ENCODE measurements around the gene SLCO3A1. TPM values are rescaled to one million over a fixed set of nuclear protein-coding genes. Genes with fewer than 3 reads are reported as not detected.

SLCO3A1 gene
- total and polyA plus RNA-seq, 4 donors: 9.6 to 60.7 (median 34.4) TPM

DNA sequence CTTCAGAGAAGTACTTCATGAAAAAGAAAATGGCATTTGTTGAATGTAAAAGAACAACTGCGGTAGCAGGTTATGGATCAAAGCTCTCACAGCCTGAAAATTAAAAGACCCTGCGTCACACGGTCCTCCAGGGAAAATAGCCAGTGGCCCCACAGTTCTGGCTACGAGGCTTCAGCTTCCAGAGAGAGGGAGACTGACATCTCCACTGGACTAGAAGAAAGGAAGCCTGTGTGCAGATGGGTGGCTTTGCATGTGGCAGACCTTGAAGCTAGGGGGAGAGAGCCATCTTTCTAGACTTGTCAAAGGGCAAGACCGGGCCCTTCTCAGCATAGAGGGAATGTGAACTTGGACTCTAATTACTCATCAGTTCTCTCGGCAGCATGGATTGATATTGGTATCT lies 159.4 kb downstream of the SLCO3A1 start:
- no peak overlapping the region for H3K4me3 ChIP-seq (ENCODE audit: low read length in 2 of 2)
- DNase-seq: no peak
- intact Hi-C loops (cut with DNase I): no loop called here
- no peaks in the 10 kb centered on the region for H3K36me3 ChIP-seq (ENCODE audit: control insufficient read depth in 1 of 2, insufficient read depth in 2 of 2, low read length in 1 of 2)
- ATAC-seq (ENCODE audit: low FRiP score): no peak
- H3K4me1 ChIP-seq (ENCODE audit: control insufficient read depth in 1 of 2, insufficient read depth in 2 of 2, low read length in 2 of 2): peaks cover 6 to 16% of the 10 kb centered on the region in 2 donors
- peak overlapping the region; percentile 37 to 62 for H3K27ac ChIP-seq (ENCODE audit: low read depth in 1 of 2, low read length in 2 of 2)
- H3K27me3 ChIP-seq (ENCODE audit: control insufficient read depth in 1 of 2, insufficient read depth in 2 of 2, low read length in 1 of 2): no peaks in the 10 kb centered on the region
- H3K9me3 ChIP-seq (ENCODE audit: control insufficient read depth, low read length): no peaks in the 10 kb centered on the region
- 91 to 93% methylated on average over 6 of the region's 6 CpGs for WGBS, 2 donors

DNA sequence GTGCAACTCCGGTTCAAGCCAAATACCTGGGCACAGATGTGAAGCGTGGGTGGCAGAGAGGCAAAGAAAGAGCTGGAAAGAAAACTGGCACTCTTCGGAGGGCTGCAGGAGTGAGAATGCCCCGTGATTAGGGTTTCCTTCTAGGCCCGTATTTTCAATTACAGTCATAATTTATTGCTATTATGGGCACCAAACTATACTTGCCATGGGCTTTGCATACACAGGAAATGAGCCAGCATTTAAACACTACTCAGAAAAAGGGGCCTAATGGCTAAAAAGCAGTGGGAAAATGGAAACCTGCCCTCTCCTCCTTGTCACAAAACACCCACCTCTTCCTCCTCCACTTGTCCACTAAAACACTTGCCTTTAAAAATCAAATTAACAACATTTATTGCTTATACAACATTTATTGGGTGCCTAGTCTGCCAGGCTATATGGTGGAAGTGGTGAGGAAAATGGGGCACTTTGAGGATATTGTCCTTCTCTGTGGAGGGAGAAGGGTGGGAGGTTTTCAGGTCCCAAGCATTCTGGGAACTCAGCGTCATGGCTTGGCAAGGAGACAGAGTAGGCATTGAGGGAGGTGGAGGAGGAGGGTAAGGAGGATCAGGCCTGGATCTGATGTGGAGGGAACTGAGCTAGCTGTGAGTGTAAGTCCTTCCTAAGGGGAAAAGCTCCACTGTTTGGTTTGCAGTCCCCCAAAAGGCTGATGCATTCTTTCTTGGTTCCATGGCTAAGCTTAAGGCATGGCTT lies 160.9 kb downstream of the SLCO3A1 start:
- Histone ChIP-seq H3K9me3 (ENCODE audit: control insufficient read depth, low read length) (no peaks in the 10 kb centered on the region), H3K4me3 (ENCODE audit: low read length in 2 of 2) (no peak overlapping the region), H3K27ac (ENCODE audit: low read depth in 1 of 2, low read length in 2 of 2) (no peak overlapping the region), H3K36me3 (ENCODE audit: control insufficient read depth in 1 of 2, insufficient read depth in 2 of 2, low read length in 1 of 2) (no peaks in the 10 kb centered on the region), H3K4me1 (ENCODE audit: control insufficient read depth in 1 of 2, insufficient read depth in 2 of 2, low read length in 2 of 2) (peaks cover 6 to 12% of the 10 kb centered on the region in 2 donors), H3K27me3 (ENCODE audit: control insufficient read depth in 1 of 2, insufficient read depth in 2 of 2, low read length in 1 of 2) (no peaks in the 10 kb centered on the region)
- no peak for ATAC-seq (ENCODE audit: low FRiP score)
- 9 to 21% methylated on average over 6 of the region's 6 CpGs for WGBS, 2 donors
- DNase-seq: no peak
- intact Hi-C loops (cut with DNase I): loop anchor here in 1 of 2 donors (5.0 kb wide), 1 partner anchor 32 kb away; no protein-coding TSS in a partner anchor

DNA sequence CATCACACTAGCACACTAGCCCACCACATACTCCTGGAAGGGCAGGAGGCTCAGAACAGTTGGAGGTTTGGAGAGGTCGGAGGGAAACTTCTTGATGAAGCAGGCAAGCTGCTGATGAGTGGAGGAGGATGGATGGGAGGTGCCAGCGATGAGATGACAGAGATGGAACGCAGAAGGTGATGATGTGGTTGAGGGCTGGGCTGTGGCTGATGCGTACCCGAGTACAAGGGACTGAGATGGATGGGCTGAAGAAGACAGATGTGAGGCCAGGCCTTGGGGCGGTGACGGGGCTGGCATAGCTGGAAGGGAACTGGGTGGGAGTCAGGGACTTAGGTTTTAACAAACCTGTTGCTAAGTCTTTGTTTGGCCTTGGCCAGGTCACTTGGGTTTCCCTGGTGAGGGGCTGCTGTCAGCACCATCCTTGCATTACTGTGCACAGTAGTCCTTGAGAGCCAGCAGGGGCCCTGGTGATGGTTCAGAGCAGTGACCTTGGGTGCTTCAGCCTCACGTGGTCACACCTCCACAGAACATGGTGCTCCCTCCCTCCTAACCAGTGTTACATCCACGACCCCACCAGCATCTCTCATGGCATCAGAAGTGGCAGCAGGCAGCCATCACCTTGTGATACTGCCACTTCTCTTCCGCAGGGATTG lies 164.5 kb downstream of the SLCO3A1 start:
- DNase-seq (no peak), ATAC-seq (ENCODE audit: low FRiP score) (no peak)
- WGBS, 2 donors: 91 to 94% methylated on average over 10 of the region's 10 CpGs
- Histone ChIP-seq H3K36me3 (ENCODE audit: control insufficient read depth in 1 of 2, insufficient read depth in 2 of 2, low read length in 1 of 2) (no peaks in the 10 kb centered on the region), H3K27ac (ENCODE audit: low read depth in 1 of 2, low read length in 2 of 2) (no peak overlapping the region), H3K9me3 (ENCODE audit: control insufficient read depth, low read length) (no peaks in the 10 kb centered on the region), H3K4me3 (ENCODE audit: low read length in 2 of 2) (no peak overlapping the region), H3K27me3 (ENCODE audit: control insufficient read depth in 1 of 2, insufficient read depth in 2 of 2, low read length in 1 of 2) (no peaks in the 10 kb centered on the region), H3K4me1 (ENCODE audit: control insufficient read depth in 1 of 2, insufficient read depth in 2 of 2, low read length in 2 of 2) (peaks cover 4 to 13% of the 10 kb centered on the region in 2 donors)
- intact Hi-C loops (cut with DNase I): loop anchor here in 1 of 2 donors (5.0 kb wide), 1 partner anchor 36 kb away; no protein-coding TSS in a partner anchor

DNA sequence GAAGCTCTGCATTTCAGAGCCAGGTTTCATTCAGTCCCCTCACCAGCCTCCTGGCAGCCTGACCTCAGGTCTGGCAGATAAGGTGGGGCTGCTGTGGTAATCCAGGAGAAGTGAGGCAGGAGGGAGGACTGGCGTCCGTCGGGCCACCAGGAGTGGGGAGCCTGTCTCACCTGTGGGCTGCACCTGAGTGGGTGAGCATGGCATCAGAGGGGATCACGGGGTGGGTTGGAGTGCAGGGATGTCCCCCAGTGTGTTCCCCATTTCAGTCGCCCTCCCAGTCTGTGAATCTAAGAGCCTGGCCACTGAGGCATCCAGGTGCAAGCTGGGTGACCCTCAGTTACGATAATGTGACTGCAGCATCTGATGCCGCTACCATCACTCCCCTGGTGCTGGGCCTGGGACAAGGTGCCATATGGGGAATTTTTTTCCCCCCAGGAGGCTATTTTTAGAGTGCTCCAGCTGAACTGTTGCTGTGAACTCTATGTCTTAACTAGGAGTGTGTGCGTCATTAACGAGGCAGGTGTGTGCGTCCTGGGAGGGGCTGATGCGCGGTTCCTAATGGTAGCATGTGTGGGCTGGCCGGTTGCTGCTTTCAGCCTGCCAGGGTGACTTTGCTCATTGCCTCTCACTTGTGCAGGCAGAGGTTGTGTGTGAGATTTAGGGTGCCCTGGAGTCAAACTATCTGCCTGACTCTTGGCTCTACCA lies 165.2 kb downstream of the SLCO3A1 start:
- DNase-seq (no peak), ATAC-seq (ENCODE audit: low FRiP score) (no peak)
- Histone ChIP-seq H3K27ac (ENCODE audit: low read depth in 1 of 2, low read length in 2 of 2) (no peak overlapping the region), H3K4me3 (ENCODE audit: low read length in 2 of 2) (no peak overlapping the region), H3K9me3 (ENCODE audit: control insufficient read depth, low read length) (no peaks in the 10 kb centered on the region), H3K27me3 (ENCODE audit: control insufficient read depth in 1 of 2, insufficient read depth in 2 of 2, low read length in 1 of 2) (no peaks in the 10 kb centered on the region), H3K4me1 (ENCODE audit: control insufficient read depth in 1 of 2, insufficient read depth in 2 of 2, low read length in 2 of 2) (peaks cover 6 to 10% of the 10 kb centered on the region in 2 donors), H3K36me3 (ENCODE audit: control insufficient read depth in 1 of 2, insufficient read depth in 2 of 2, low read length in 1 of 2) (no peaks in the 10 kb centered on the region)
- intact Hi-C loops (cut with DNase I): loop anchor here in 1 of 2 donors (5.0 kb wide), 1 partner anchor 36 kb away; no protein-coding TSS in a partner anchor
- 78 to 84% methylated on average over 13 of the region's 13 CpGs for WGBS, 2 donors

DNA sequence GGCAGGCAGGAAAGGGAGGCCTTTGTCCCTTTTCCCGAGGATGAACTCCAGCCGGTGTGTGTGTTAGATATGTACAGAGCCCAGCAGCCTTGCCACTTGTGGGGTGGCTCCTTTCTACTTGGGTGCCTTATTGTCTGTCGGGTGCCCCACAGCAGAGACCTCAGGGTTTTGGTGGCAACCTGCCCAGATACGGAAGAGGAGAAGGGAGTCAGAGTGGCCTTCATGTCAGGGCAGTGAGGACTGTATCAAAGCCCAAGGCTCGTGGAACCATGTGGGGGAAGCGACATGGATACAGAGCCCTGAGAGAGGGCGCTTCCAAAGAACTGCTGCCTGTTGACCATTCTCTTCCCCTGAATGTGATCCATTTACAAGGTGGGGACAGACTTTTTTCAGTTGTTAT lies 166.2 kb downstream of the SLCO3A1 start:
- Histone ChIP-seq H3K27ac (ENCODE audit: low read depth in 1 of 2, low read length in 2 of 2) (no peak overlapping the region), H3K27me3 (ENCODE audit: control insufficient read depth in 1 of 2, insufficient read depth in 2 of 2, low read length in 1 of 2) (no peaks in the 10 kb centered on the region), H3K9me3 (ENCODE audit: control insufficient read depth, low read length) (no peaks in the 10 kb centered on the region), H3K4me1 (ENCODE audit: control insufficient read depth in 1 of 2, insufficient read depth in 2 of 2, low read length in 2 of 2) (peaks cover 3 to 6% of the 10 kb centered on the region in 2 donors), H3K4me3 (ENCODE audit: low read length in 2 of 2) (no peak overlapping the region), H3K36me3 (ENCODE audit: control insufficient read depth in 1 of 2, insufficient read depth in 2 of 2, low read length in 1 of 2) (no peaks in the 10 kb centered on the region)
- DNase-seq (no peak), ATAC-seq (ENCODE audit: low FRiP score) (peak; percentile 6)
- WGBS, 2 donors: 90% methylated on average over 7 of the region's 7 CpGs
- intact Hi-C loops (cut with DNase I): loop anchor here in 1 of 2 donors (5.0 kb wide), 1 partner anchor 37 kb away; no protein-coding TSS in a partner anchor

DNA sequence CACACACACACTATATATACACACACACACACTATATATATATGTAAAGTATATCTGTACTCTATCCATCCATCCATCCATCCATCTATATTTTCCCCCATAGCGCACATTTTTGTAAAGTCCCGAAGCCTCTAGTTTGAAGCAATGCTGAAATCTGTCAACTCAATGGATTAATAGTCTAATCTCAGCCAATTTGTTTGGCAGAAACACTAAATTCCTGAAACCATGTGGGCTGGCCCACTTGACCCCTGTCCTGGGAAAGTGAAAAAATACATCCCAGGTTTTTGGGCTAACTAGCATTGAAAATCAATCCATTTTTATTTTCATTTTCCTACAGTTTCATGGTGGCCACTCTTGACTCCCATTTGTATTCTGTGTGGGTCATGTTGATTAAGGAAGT lies 166.7 kb downstream of the SLCO3A1 start:
- DNase-seq (no peak), ATAC-seq (ENCODE audit: low FRiP score) (peak; percentile 22)
- Histone ChIP-seq H3K4me1 (ENCODE audit: control insufficient read depth in 1 of 2, insufficient read depth in 2 of 2, low read length in 2 of 2) (peaks cover 3 to 6% of the 10 kb centered on the region in 2 donors), H3K4me3 (ENCODE audit: low read length in 2 of 2) (no peak overlapping the region), H3K9me3 (ENCODE audit: control insufficient read depth, low read length) (no peaks in the 10 kb centered on the region), H3K27ac (ENCODE audit: low read depth in 1 of 2, low read length in 2 of 2) (no peak overlapping the region), H3K36me3 (ENCODE audit: control insufficient read depth in 1 of 2, insufficient read depth in 2 of 2, low read length in 1 of 2) (no peaks in the 10 kb centered on the region), H3K27me3 (ENCODE audit: control insufficient read depth in 1 of 2, insufficient read depth in 2 of 2, low read length in 1 of 2) (no peaks in the 10 kb centered on the region)
- intact Hi-C loops (cut with DNase I): no loop called here
- 19 to 35% methylated on average over 2 of the region's 2 CpGs for WGBS, 2 donors

DNA sequence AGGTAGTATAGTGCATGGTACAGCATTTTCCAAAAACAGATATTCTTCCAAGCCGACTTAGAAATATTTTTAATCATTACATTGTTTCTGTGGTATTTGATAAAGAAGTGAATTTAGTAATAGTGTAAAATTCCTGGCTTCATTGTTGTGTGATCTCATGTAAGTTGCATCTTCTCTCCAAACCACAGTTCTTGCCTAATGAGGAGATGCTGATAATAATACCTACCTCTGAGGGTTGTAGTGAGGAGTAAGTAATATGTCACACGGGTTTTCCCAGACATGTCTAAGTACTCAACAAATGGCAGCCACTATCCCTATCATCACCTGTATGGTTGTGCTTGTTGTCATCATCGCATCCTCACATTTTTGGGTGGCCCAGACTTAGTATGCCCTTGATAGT lies 167.3 kb downstream of the SLCO3A1 start:
- Histone ChIP-seq H3K9me3 (ENCODE audit: control insufficient read depth, low read length) (no peaks in the 10 kb centered on the region), H3K36me3 (ENCODE audit: control insufficient read depth in 1 of 2, insufficient read depth in 2 of 2, low read length in 1 of 2) (no peaks in the 10 kb centered on the region), H3K27me3 (ENCODE audit: control insufficient read depth in 1 of 2, insufficient read depth in 2 of 2, low read length in 1 of 2) (no peaks in the 10 kb centered on the region), H3K4me1 (ENCODE audit: control insufficient read depth in 1 of 2, insufficient read depth in 2 of 2, low read length in 2 of 2) (peaks cover 3 to 6% of the 10 kb centered on the region in 2 donors), H3K27ac (ENCODE audit: low read depth in 1 of 2, low read length in 2 of 2) (no peak overlapping the region), H3K4me3 (ENCODE audit: low read length in 2 of 2) (no peak overlapping the region)
- intact Hi-C loops (cut with DNase I): no loop called here
- ATAC-seq (ENCODE audit: low FRiP score) (peak; percentile 45), DNase-seq (no peak)
- 36 to 40% methylated on average over 3 of the region's 3 CpGs for WGBS, 2 donors

DNA sequence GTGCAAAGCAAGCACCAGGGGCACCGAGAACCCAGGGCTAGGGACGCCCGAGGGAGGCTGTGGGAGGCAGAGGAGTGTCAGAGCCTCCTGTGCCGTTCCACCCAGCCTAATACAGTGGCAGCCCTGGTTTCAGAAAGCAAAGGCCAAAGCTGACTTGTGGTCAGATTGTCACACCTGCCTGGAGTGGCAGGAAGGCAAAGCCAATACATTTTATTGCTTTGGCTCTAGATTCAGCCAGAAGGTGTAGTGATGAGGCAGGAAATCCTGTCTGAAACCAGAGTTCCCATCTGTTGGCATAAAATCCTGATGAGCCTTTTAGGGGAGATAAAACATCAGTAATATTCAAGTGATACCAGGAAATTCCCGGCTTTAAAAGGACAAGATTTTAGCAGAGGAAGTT lies 168.3 kb downstream of the SLCO3A1 start:
- ATAC-seq (ENCODE audit: low FRiP score) (no peak), DNase-seq (no peak)
- Histone ChIP-seq H3K9me3 (ENCODE audit: control insufficient read depth, low read length) (no peaks in the 10 kb centered on the region), H3K27ac (ENCODE audit: low read depth in 1 of 2, low read length in 2 of 2) (no peak overlapping the region), H3K4me3 (ENCODE audit: low read length in 2 of 2) (no peak overlapping the region), H3K36me3 (ENCODE audit: control insufficient read depth in 1 of 2, insufficient read depth in 2 of 2, low read length in 1 of 2) (no peaks in the 10 kb centered on the region), H3K4me1 (ENCODE audit: control insufficient read depth in 1 of 2, insufficient read depth in 2 of 2, low read length in 2 of 2) (peaks cover 3 to 6% of the 10 kb centered on the region in 2 donors), H3K27me3 (ENCODE audit: control insufficient read depth in 1 of 2, insufficient read depth in 2 of 2, low read length in 1 of 2) (no peaks in the 10 kb centered on the region)
- WGBS, 2 donors: 64 to 69% methylated on average over 5 of the region's 5 CpGs
- intact Hi-C loops (cut with DNase I): no loop called here

All from aorta (tissue), 5 donors.